Measurements from ENCODE around the gene RCCD1. TPM values are rescaled to one million over a fixed set of nuclear protein-coding genes. Genes with fewer than 3 reads are reported as not detected.
A peak's percentile ranks its signal among the peaks of the same experiment; 100 is the strongest.

Gene RCCD1
- total RNA-seq, 1 donor from 2014 or later: 8.3 TPM

- DNase-seq (ENCODE audit: low spot score): no peak
These were observed 7.3 kb downstream of the RCCD1 start for GRCh38 chr15:90962021-90962420.

- no peak for DNase-seq (ENCODE audit: low spot score)
These were observed 11.6 kb downstream of the RCCD1 start for GRCh38 chr15:90966262-90966661.

GRCh38 chr15:90967206-90967605 lies 12.5 kb downstream of the RCCD1 start:
- no peak for DNase-seq (ENCODE audit: low spot score)

- DNase-seq (ENCODE audit: low spot score): no peak
These were observed 13.8 kb downstream of the RCCD1 start for GRCh38 chr15:90968434-90968833.

GRCh38 chr15:90970274-90970673 lies 15.6 kb downstream of the RCCD1 start:
- DNase-seq (ENCODE audit: low spot score): no peak

- DNase-seq (ENCODE audit: low spot score): no peak
These were observed 17.4 kb downstream of the RCCD1 start for GRCh38 chr15:90972133-90972532.

- no peak for DNase-seq (ENCODE audit: low spot score)
These were observed 19.5 kb downstream of the RCCD1 start for GRCh38 chr15:90974216-90974615.

- no peak for DNase-seq (ENCODE audit: low spot score)
These were observed 24.9 kb downstream of the RCCD1 start for GRCh38 chr15:90979582-90979981.

- DNase-seq (ENCODE audit: low spot score): no peak
These were observed 27.0 kb downstream of the RCCD1 start for GRCh38 chr15:90981681-90982080.

GRCh38 chr15:90982135-90982534 lies 27.5 kb downstream of the RCCD1 start:
- no peak for DNase-seq (ENCODE audit: low spot score)

GRCh38 chr15:90986790-90987507 lies 32.3 kb downstream of the RCCD1 start:
- no peak for DNase-seq (ENCODE audit: low spot score)

GRCh38 chr15:90987561-90988141 lies 33.0 kb downstream of the RCCD1 start:
- no peak for DNase-seq (ENCODE audit: low spot score)

- no peak for DNase-seq (ENCODE audit: low spot score)
These were observed 33.6 kb downstream of the RCCD1 start for GRCh38 chr15:90988296-90988695.

- DNase-seq (ENCODE audit: low spot score): no peak
These were observed 34.5 kb downstream of the RCCD1 start for GRCh38 chr15:90989040-90989768.

- no peak for DNase-seq (ENCODE audit: low spot score)
These were observed 35.8 kb downstream of the RCCD1 start for GRCh38 chr15:90990446-90990845.

GRCh38 chr15:90991587-90992285 lies 37.1 kb downstream of the RCCD1 start:
- DNase-seq (ENCODE audit: low spot score): no peak

GRCh38 chr15:90994059-90994416 lies 39.4 kb downstream of the RCCD1 start:
- DNase-seq (ENCODE audit: low spot score): no peak

GRCh38 chr15:90994417-90995311 lies 40.0 kb downstream of the RCCD1 start, which contains the start of gene PRC1:
Gene PRC1 (minus strand): TSS chr15:90994535. CDS start chr15:90994417, 118 bp downstream.
- peak; percentile 100 for DNase-seq (ENCODE audit: low spot score)

GRCh38 chr15:90998737-90999136 lies 44.1 kb downstream of the RCCD1 start:
- no peak for DNase-seq (ENCODE audit: low spot score)

- DNase-seq (ENCODE audit: low spot score): no peak
These were observed 46.5 kb downstream of the RCCD1 start for GRCh38 chr15:91001209-91001608.

- no peak for DNase-seq (ENCODE audit: low spot score)
These were observed 52.6 kb downstream of the RCCD1 start for GRCh38 chr15:91007266-91007665.
